Ascending aorta (tissue), 2 donors: ENCODE measurements around the gene CCNT2. TPM values are rescaled to one million over a fixed set of nuclear protein-coding genes. Genes with fewer than 3 reads are reported as not detected.

Experiments used
- DNase-seq, 2 donors: peaks; one replicate each; pipeline ENCODE4 v3.0.0-alpha.2; 2019; ENCODE audit warnings: low spot score in 2 of 2
- H3K27ac ChIP-seq, 2 donors: fragments of 200-600 bp; sonication (generic); one replicate each; pipeline ENCODE4 v1.5.1; 2016 to 2017; ENCODE audit warnings: mild to moderate bottlenecking in 1 of 2
- H3K27me3 ChIP-seq: fragments of 200-600 bp; sonication (generic); one replicate; pipeline ENCODE4 v1.5.1; 2017
- H3K36me3 ChIP-seq, 2 donors: fragments of 200-600 bp; sonication (generic); one replicate each; pipeline ENCODE4 v1.5.1; 2016
- H3K4me1 ChIP-seq, 2 donors: fragments of 200-600 bp; sonication (generic); one replicate each; pipeline ENCODE4 v1.5.1; 2016 to 2017; ENCODE audit warnings: mild to moderate bottlenecking in 1 of 2
- H3K4me3 ChIP-seq, 2 donors: fragments of 200-600 bp; sonication (generic); one replicate each; pipeline ENCODE4 v1.5.1; 2016 to 2017; ENCODE audit warnings: mild to moderate bottlenecking in 1 of 2
- H3K9me3 ChIP-seq, 2 donors: fragments of 200-600 bp; sonication (generic); one replicate each; pipeline ENCODE4 v1.5.1; 2016
- intact Hi-C: fragments of 100-400 bp; cut with DNase I; formaldehyde crosslinking; loops from one replicate; pipeline ENCODE4 v1.15.1; 2023
- total RNA-seq: library from RNA; depleted of rRNA; stranded (reverse); fragments of >200 nt; gene quantifications from one replicate; pipeline ENCODE4 v1.1.0, GENCODE V29; 2016
- TF ChIP-seq, protein P1 (sequence below), 3 experiments: fragments of 200-600 bp in 2 of 3; fragments of 450-650 bp in 1 of 3; sonication (generic) in 2 of 3; IDR thresholded peaks; one replicate each; pipeline ENCODE4 v1.5.1; 2016 to 2019; ENCODE audit warnings: antibody characterized with exemption in 3 of 3, mild to moderate bottlenecking in 1 of 3, moderate library complexity in 1 of 3

Gene CCNT2
- total RNA-seq, 1 donor from 2014 or later: 14.2 TPM

DNA sequence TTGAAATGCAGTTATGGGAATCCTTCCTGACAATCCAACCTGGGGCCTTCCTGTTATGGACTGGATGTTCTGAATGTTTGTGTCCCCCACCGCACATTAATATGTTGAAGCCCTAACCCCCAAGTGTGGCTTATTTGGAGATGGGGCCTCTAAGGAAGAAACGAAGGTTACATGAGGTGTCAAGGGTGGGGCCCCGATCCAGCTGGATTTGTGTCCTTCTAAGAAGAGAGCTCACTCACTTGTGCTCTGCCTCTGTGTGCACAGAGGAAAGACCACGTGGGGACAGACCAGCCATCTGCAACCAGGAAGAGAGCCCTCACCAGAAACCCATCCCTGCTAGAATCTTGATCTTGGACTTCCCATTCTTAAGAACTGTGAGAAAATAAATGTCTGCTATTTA lies 84.2 kb downstream of the CCNT2 start:
- Histone ChIP-seq H3K27me3 (no peaks in the 10 kb centered on the region), H3K9me3 (no peaks in the 10 kb centered on the region), H3K4me3 (no peak overlapping the region), H3K4me1 (no peaks in the 10 kb centered on the region), H3K36me3 (no peaks in the 10 kb centered on the region), H3K27ac (no peak overlapping the region)
- intact Hi-C loops: loop anchor here (10.0 kb wide), 1 partner anchor 152 kb away; no protein-coding TSS in a partner anchor
- TF ChIP-seq, protein P1, sequence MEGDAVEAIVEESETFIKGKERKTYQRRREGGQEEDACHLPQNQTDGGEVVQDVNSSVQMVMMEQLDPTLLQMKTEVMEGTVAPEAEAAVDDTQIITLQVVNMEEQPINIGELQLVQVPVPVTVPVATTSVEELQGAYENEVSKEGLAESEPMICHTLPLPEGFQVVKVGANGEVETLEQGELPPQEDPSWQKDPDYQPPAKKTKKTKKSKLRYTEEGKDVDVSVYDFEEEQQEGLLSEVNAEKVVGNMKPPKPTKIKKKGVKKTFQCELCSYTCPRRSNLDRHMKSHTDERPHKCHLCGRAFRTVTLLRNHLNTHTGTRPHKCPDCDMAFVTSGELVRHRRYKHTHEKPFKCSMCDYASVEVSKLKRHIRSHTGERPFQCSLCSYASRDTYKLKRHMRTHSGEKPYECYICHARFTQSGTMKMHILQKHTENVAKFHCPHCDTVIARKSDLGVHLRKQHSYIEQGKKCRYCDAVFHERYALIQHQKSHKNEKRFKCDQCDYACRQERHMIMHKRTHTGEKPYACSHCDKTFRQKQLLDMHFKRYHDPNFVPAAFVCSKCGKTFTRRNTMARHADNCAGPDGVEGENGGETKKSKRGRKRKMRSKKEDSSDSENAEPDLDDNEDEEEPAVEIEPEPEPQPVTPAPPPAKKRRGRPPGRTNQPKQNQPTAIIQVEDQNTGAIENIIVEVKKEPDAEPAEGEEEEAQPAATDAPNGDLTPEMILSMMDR (IDR thresholded peaks at IDR 0.05): no peak
- no peak for DNase-seq

GRCh38 chr2:135004005-135004746 lies 85.6 kb downstream of the CCNT2 start:
- Histone ChIP-seq H3K4me3 (no peak overlapping the region), H3K36me3 (no peaks in the 10 kb centered on the region), H3K4me1 (no peaks in the 10 kb centered on the region), H3K27me3 (no peaks in the 10 kb centered on the region), H3K9me3 (no peaks in the 10 kb centered on the region), H3K27ac (no peak overlapping the region)
- DNase-seq: peak in 1 of 2 donors; percentile 78
- TF ChIP-seq, protein P1 (IDR thresholded peaks at IDR 0.05): peak; percentile 76 to 91 (median 89)
- intact Hi-C loops: loop anchor here (1.0 to 10.0 kb wide), 2 partner anchors 151 to 706 kb away; no protein-coding TSS in a partner anchor

GRCh38 chr2:135005753-135006152 lies 87.1 kb downstream of the CCNT2 start:
- Histone ChIP-seq H3K27me3 (no peaks in the 10 kb centered on the region), H3K4me1 (no peaks in the 10 kb centered on the region), H3K27ac (no peak overlapping the region), H3K36me3 (no peaks in the 10 kb centered on the region), H3K9me3 (no peaks in the 10 kb centered on the region), H3K4me3 (no peak overlapping the region)
- DNase-seq: no peak
- intact Hi-C loops: loop anchor here (10.0 kb wide), 1 partner anchor 149 kb away; no protein-coding TSS in a partner anchor
- TF ChIP-seq, protein P1 (IDR thresholded peaks at IDR 0.05): no peak

Other genes starting within 250 kb of the CCNT2 start
- not detected for gene TMEM163, start 199.8 kb upstream of the CCNT2 start, total RNA-seq
- not detected for gene ACMSD, start 80.2 kb upstream of the CCNT2 start, total RNA-seq
- not detected for gene MAP3K19, start 128.6 kb downstream of the CCNT2 start, total RNA-seq
- 14.8 TPM for gene RAB3GAP1, start 133.5 kb downstream of the CCNT2 start, total RNA-seq